ENCODE data around the gene ARHGAP6.

Gene ARHGAP6

DNA sequence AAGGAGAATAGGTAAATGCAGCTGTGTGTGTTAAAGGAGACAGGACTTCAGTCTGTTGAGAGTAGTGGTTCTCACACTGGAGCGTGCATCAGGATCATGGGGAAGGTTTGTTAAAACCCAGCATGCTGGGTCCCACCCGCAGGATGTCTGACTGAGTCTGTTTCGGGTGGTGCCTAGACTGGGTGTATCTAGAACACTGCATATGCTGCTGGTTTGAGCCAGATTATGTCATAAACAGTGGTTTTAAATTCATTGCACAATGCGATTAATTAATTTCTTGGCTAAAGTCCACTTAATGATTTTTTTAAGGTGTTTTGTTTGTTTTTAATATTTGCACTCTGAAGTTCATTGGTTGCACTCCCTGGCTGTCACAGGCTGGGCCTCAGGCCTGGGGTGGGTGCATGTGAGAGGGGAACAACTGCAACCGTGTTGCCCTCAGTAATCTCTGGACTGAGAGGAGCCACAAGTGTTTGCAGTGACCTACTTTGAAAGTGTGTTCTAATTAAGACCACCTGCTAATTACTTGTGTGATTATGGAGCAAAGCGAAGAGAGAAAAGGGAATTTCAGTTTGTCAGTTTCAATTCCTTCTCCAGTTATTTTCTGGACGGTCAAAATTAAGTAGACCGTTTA lies 546.3 kb downstream of the ARHGAP6 start:
- Histone ChIP-seq H3K4me3 (no peak overlapping the region), H3K27ac (no peak overlapping the region)
- TF ChIP-seq, protein P1, sequence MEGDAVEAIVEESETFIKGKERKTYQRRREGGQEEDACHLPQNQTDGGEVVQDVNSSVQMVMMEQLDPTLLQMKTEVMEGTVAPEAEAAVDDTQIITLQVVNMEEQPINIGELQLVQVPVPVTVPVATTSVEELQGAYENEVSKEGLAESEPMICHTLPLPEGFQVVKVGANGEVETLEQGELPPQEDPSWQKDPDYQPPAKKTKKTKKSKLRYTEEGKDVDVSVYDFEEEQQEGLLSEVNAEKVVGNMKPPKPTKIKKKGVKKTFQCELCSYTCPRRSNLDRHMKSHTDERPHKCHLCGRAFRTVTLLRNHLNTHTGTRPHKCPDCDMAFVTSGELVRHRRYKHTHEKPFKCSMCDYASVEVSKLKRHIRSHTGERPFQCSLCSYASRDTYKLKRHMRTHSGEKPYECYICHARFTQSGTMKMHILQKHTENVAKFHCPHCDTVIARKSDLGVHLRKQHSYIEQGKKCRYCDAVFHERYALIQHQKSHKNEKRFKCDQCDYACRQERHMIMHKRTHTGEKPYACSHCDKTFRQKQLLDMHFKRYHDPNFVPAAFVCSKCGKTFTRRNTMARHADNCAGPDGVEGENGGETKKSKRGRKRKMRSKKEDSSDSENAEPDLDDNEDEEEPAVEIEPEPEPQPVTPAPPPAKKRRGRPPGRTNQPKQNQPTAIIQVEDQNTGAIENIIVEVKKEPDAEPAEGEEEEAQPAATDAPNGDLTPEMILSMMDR (IDR thresholded peaks at IDR 0.05) = no peak
- no peak for DNase-seq (ENCODE audit: low spot score)

DNA sequence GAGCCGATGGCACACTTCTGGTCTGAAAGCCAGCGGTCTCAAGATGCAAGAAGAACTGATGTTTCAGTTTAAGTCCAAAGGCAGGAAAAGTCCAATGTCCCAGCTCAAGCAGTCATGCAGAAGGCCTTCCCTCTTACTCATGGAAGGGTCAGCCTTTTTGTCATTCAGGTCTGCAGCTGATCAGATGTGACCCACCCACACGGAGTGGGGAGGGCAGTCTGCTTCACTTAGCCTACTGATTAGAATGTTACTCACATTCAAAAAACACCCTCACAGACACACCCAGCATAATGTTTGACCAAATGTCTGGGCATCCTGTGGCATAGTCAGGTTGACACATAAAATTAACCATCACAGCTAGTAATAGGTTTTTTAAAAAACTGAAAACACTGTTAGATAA lies 548.0 kb downstream of the ARHGAP6 start:
- no peak overlapping the region for H3K27ac ChIP-seq
- no peak overlapping the region for H3K4me3 ChIP-seq
- no peak for DNase-seq (ENCODE audit: low spot score)
- TF ChIP-seq, protein P1 (IDR thresholded peaks at IDR 0.05) = no peak

GRCh38 chrX:11113731-11114130 lies 552.0 kb downstream of the ARHGAP6 start:
- H3K4me3 ChIP-seq = no peak overlapping the region
- H3K27ac ChIP-seq = peak overlapping the region in 1 of 2 donors; percentile 13
- no peak for DNase-seq (ENCODE audit: low spot score)
- TF ChIP-seq, protein P1 (IDR thresholded peaks at IDR 0.05) = no peak

DNA sequence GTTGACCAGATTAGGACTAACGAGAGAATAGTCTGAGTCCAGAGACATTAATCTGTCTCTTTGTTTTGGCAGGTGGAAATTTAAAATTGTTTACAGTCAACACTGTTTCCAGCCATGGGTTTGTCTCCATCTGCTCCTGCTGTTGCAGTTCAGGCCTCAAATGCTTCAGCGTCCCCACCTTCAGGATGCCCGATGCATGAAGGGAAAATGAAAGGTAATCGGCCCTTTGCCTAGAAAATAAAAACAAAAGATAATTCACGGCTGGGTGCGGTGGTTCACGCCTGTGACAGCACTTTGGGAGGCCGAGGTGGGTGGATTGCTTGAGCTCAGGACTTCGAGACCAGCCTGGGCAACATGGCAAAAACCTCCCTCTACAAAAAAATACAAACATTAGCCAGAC lies 553.8 kb downstream of the ARHGAP6 start:
- TF ChIP-seq, protein P1 (IDR thresholded peaks at IDR 0.05) = no peak
- no peak for DNase-seq (ENCODE audit: low spot score)
- peak overlapping the region; percentile 80 for H3K4me3 ChIP-seq
- H3K27ac ChIP-seq = peak overlapping the region; percentile 73 to 92

- TF ChIP-seq, protein P1 (IDR thresholded peaks at IDR 0.05) = no peak
- peak within 1 kb of the TSS; percentile 80 for H3K4me3 ChIP-seq
- DNase-seq (ENCODE audit: low spot score) = peak; percentile 90
- H3K27ac ChIP-seq = peak within 1 kb of the TSS; percentile 73 to 92
Measured at GRCh38 chrX:11111037-11111851, 554.5 kb downstream of the ARHGAP6 start, which contains the start of gene HCCS. HCCS (plus strand) TSS chrX:11111332; CDS start chrX:11112061, 729 bp downstream.

- TF ChIP-seq, protein P1 (IDR thresholded peaks at IDR 0.05) = no peak
- DNase-seq (ENCODE audit: low spot score) = no peak
- no peak overlapping the region for H3K4me3 ChIP-seq
- H3K27ac ChIP-seq = no peak overlapping the region
Measured at GRCh38 chrX:11109968-11110367, 555.8 kb downstream of the ARHGAP6 start.
